ENCODE results near the gene MYO1B.

The MYO1B gene

GRCh38 chr2:191299866-191300265, 54.7 kb downstream of the MYO1B start:
- TF ChIP-seq TAF1 (IDR thresholded peaks at IDR 0.05; ENCODE audit: low read depth, low read length) (no peak), SPI1 (IDR thresholded peaks at IDR 0.05; ENCODE audit: low read depth, low read length) (no peak)
- FAIRE-seq (no peak), DNase-seq (ENCODE audit: insufficient read length, low spot score) (no peak)

DNA sequence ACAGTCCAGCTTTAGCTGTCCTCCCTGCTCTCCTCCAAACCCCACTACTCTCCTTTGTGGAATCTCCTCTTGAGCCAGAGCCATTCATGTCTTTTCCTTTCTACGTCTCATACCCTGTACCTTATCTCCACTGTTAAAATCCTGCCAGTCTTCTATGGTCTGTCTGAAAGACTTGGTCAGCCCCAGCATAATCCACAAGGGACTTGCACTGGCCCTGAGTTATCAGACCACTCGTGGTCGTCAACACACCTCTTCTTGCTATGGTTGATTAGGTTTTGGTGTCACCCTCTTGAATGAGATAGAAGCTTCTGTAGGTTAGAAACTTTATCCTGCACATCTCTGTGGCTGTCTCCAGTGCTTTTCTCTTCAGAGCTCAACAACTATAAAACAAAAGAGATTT, 56.8 kb downstream of the MYO1B start:
- FAIRE-seq (no peak), DNase-seq (ENCODE audit: insufficient read length, low spot score) (no peak)
- TF ChIP-seq SPI1 (IDR thresholded peaks at IDR 0.05; ENCODE audit: low read depth, low read length): no peak
- TF ChIP-seq POLR2AphosphoS5 (IDR thresholded peaks at IDR 0.05; ENCODE audit: low read depth, low read length): no peak
- TF ChIP-seq TAF1 (IDR thresholded peaks at IDR 0.05; ENCODE audit: low read depth, low read length): no peak
- TF ChIP-seq PAX5 (IDR thresholded peaks at IDR 0.05; ENCODE audit: insufficient read depth, low read length, severe bottlenecking): no peak
- no peak for TF ChIP-seq POLR2A (IDR thresholded peaks at IDR 0.05; ENCODE audit: low read depth, low read length)
- no peak for TF ChIP-seq POU2F2 (IDR thresholded peaks at IDR 0.05; ENCODE audit: low read depth, low read length)

GRCh38 chr2:191302459-191303139, 57.4 kb downstream of the MYO1B start:
- TF ChIP-seq SPI1 (IDR thresholded peaks at IDR 0.05; ENCODE audit: low read depth, low read length) (no peak), POU2F2 (IDR thresholded peaks at IDR 0.05; ENCODE audit: low read depth, low read length) (no peak), POLR2A (IDR thresholded peaks at IDR 0.05; ENCODE audit: low read depth, low read length) (no peak), PAX5 (IDR thresholded peaks at IDR 0.05; ENCODE audit: insufficient read depth, low read length, severe bottlenecking) (no peak), POLR2AphosphoS5 (IDR thresholded peaks at IDR 0.05; ENCODE audit: low read depth, low read length) (no peak), TAF1 (IDR thresholded peaks at IDR 0.05; ENCODE audit: low read depth, low read length) (no peak)
- DNase-seq (ENCODE audit: insufficient read length, low spot score) (no peak), FAIRE-seq (no peak)

DNA sequence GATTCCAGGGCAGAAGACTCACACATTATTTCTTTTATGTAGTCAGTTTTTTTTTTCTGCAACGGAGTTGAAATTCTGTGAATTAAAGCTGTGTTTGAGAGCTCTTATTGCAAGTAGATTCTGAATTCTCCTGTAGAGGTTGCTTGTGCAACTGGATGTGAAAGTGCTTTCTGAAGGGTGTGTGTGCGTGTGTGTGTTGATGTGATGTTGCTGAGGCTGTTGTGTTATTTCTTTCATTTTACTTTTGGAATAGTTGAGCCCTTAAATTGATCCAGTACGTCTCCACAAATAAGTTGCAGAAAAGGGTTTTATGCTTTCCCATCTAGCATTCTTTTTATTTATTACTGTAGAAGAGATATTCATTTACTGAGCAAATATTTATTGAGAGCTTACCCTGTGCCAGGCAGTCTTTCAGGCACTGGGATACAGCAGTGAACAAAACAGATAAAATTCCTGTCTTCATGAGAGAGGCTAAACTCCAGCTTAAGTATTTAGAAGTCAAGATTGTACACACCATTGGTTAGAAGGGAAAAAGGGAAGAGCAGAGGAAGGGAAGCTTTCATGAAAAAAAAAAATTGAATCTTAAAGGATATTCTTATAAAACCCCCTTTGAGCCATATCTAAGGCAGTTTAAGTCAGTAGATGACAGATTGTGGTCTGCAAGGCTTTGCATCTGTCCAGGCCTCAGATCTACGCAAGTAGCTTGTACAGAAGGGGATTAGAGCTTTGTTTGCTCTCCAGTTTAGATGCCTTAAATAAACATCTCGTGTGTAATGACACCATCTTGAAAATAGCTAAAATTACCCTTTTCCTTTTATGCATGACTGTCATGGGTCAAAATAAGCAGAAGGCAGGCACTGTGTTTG, 58.2 kb downstream of the MYO1B start:
- TF ChIP-seq POLR2AphosphoS5 (IDR thresholded peaks at IDR 0.05; ENCODE audit: low read depth, low read length) (no peak), POLR2A (IDR thresholded peaks at IDR 0.05; ENCODE audit: low read depth, low read length) (no peak), SPI1 (IDR thresholded peaks at IDR 0.05; ENCODE audit: low read depth, low read length) (no peak), PAX5 (IDR thresholded peaks at IDR 0.05; ENCODE audit: insufficient read depth, low read length, severe bottlenecking) (no peak), POU2F2 (IDR thresholded peaks at IDR 0.05; ENCODE audit: low read depth, low read length) (no peak)
- no peak for DNase-seq (ENCODE audit: insufficient read length, low spot score)
- FAIRE-seq: no peak

DNA sequence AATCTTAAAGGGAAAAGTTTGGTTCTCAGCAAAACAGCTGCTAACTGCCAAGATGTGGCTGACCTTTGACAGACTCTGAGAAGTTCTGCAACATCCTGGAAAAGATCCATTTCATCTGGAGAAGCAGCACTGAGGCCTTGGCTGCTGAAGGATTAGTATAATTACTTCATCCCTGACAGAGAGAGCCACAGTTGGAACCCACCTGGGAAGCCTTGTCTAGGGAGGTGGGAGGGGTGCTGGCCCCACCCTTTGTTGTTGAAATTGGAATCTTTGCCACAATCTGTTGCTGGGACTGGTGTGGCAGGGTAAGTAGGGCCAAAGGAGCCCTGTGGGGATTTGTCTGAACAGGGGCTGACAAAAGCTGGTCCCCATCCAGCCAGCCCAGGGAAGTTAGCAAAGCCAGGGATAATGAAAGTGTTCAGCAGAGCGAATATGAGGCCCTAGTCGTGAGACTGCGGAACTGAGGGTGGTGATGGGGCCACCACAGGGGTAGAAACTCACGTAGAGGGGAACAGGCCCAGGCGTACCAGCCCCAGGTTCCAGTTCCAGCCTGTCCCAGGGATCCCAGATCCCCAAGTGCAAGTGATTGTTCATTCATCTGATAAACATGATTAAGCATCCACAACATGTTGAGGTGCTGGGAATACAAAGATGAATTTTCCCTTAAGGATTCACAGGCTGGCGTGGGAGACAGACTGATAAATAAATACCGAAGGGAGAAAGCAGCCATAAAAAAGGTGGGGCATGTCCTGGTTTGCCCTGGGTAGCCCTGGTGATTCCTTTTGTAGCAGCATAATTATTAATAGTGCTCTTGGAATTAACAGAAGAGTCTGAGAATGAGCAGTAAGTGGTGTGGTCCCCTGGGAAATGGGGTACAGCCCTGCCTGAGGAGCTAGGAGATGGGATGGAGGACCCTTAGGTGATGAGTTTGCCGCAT, 60.0 kb downstream of the MYO1B start:
- TF ChIP-seq TAF1 (IDR thresholded peaks at IDR 0.05; ENCODE audit: low read depth, low read length): no peak
- no peak for TF ChIP-seq POLR2A (IDR thresholded peaks at IDR 0.05; ENCODE audit: low read depth, low read length)
- no peak for TF ChIP-seq POLR2AphosphoS5 (IDR thresholded peaks at IDR 0.05; ENCODE audit: low read depth, low read length)
- no peak for TF ChIP-seq POU2F2 (IDR thresholded peaks at IDR 0.05; ENCODE audit: low read depth, low read length)
- no peak for TF ChIP-seq SPI1 (IDR thresholded peaks at IDR 0.05; ENCODE audit: low read depth, low read length)
- no peak for TF ChIP-seq PAX5 (IDR thresholded peaks at IDR 0.05; ENCODE audit: insufficient read depth, low read length, severe bottlenecking)
- FAIRE-seq (no peak), DNase-seq (ENCODE audit: insufficient read length, low spot score) (no peak)

GRCh38 chr2:191308026-191308425, 62.8 kb downstream of the MYO1B start:
- FAIRE-seq: no peak
- DNase-seq (ENCODE audit: insufficient read length, low spot score): no peak
- no peak for TF ChIP-seq POU2F2 (IDR thresholded peaks at IDR 0.05; ENCODE audit: low read depth, low read length)
- no peak for TF ChIP-seq TAF1 (IDR thresholded peaks at IDR 0.05; ENCODE audit: low read depth, low read length)
- no peak for TF ChIP-seq PAX5 (IDR thresholded peaks at IDR 0.05; ENCODE audit: insufficient read depth, low read length, severe bottlenecking)
- TF ChIP-seq SPI1 (IDR thresholded peaks at IDR 0.05; ENCODE audit: low read depth, low read length): no peak
- no peak for TF ChIP-seq POLR2AphosphoS5 (IDR thresholded peaks at IDR 0.05; ENCODE audit: low read depth, low read length)
- TF ChIP-seq POLR2A (IDR thresholded peaks at IDR 0.05; ENCODE audit: low read depth, low read length): no peak

DNA sequence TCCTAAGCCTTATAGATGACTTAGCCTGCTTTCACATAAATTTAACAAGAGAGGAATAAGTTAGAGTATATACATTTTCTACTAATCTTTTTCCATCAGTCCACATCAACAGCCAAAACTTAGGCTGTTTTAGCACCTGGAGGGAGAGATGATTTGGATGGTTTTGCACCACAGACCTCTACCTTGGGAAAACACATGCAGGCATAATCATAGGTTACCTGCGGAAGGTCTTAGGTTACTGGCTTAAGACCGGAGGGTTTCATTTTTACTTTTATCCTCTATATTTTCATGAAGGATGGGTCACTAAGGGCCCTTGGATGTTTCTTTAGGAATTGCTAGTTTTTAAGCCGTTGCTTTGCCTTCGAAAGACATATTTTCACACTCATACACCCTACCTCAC, 66.0 kb downstream of the MYO1B start:
- DNase-seq (ENCODE audit: insufficient read length, low spot score) (no peak), FAIRE-seq (no peak)
- TF ChIP-seq POU2F2 (IDR thresholded peaks at IDR 0.05; ENCODE audit: low read depth, low read length): no peak
- TF ChIP-seq POLR2A (IDR thresholded peaks at IDR 0.05; ENCODE audit: low read depth, low read length): no peak
- TF ChIP-seq TAF1 (IDR thresholded peaks at IDR 0.05; ENCODE audit: low read depth, low read length): no peak
- no peak for TF ChIP-seq SPI1 (IDR thresholded peaks at IDR 0.05; ENCODE audit: low read depth, low read length)
- no peak for TF ChIP-seq POLR2AphosphoS5 (IDR thresholded peaks at IDR 0.05; ENCODE audit: low read depth, low read length)
- no peak for TF ChIP-seq PAX5 (IDR thresholded peaks at IDR 0.05; ENCODE audit: insufficient read depth, low read length, severe bottlenecking)

GRCh38 chr2:191311627-191312026, 66.4 kb downstream of the MYO1B start:
- no peak for TF ChIP-seq TAF1 (IDR thresholded peaks at IDR 0.05; ENCODE audit: low read depth, low read length)
- TF ChIP-seq POLR2AphosphoS5 (IDR thresholded peaks at IDR 0.05; ENCODE audit: low read depth, low read length): no peak
- TF ChIP-seq SPI1 (IDR thresholded peaks at IDR 0.05; ENCODE audit: low read depth, low read length): no peak
- no peak for TF ChIP-seq PAX5 (IDR thresholded peaks at IDR 0.05; ENCODE audit: insufficient read depth, low read length, severe bottlenecking)
- no peak for TF ChIP-seq POU2F2 (IDR thresholded peaks at IDR 0.05; ENCODE audit: low read depth, low read length)
- no peak for TF ChIP-seq POLR2A (IDR thresholded peaks at IDR 0.05; ENCODE audit: low read depth, low read length)
- FAIRE-seq (no peak), DNase-seq (ENCODE audit: insufficient read length, low spot score) (no peak)

- TF ChIP-seq SPI1 (IDR thresholded peaks at IDR 0.05; ENCODE audit: low read depth, low read length): no peak
- no peak for TF ChIP-seq TAF1 (IDR thresholded peaks at IDR 0.05; ENCODE audit: low read depth, low read length)
- no peak for TF ChIP-seq PAX5 (IDR thresholded peaks at IDR 0.05; ENCODE audit: insufficient read depth, low read length, severe bottlenecking)
- TF ChIP-seq POLR2A (IDR thresholded peaks at IDR 0.05; ENCODE audit: low read depth, low read length): no peak
- no peak for TF ChIP-seq POU2F2 (IDR thresholded peaks at IDR 0.05; ENCODE audit: low read depth, low read length)
- TF ChIP-seq POLR2AphosphoS5 (IDR thresholded peaks at IDR 0.05; ENCODE audit: low read depth, low read length): no peak
- FAIRE-seq: no peak
Measured at GRCh38 chr2:191312163-191312562, 67.0 kb downstream of the MYO1B start.

More at GRCh38 chr2:191312163-191312562, 67.0 kb downstream of the MYO1B start:
- no peak for DNase-seq (ENCODE audit: insufficient read length, low spot score)
